ENCODE data around the gene NIT2.
"Not testable (repeated sequence)": the region's sequence is repeated elsewhere in the genome, so short reads cannot be mapped to it uniquely, and the experiment has no call there.

NIT2 gene

DNA sequence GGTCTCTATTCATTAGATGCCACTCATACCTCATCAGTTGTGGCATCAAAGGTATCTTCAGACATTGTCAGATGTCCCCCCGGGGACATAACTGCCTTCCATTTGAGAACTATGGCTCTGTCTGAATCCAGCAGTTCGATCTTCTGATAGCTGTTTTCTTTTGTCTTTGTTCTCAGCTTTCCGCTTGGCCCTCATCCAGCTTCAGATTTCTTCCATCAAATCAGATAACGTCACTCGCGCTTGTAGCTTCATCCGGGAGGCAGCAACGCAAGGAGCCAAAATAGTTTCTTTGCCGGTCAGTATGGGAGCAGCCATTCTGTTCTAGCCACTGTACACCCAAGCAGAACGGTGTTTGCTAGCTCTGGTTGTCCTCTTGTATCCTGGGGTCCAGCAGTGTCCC is 4.4 kb downstream of the NIT2 start:
- TF ChIP-seq, protein P1, sequence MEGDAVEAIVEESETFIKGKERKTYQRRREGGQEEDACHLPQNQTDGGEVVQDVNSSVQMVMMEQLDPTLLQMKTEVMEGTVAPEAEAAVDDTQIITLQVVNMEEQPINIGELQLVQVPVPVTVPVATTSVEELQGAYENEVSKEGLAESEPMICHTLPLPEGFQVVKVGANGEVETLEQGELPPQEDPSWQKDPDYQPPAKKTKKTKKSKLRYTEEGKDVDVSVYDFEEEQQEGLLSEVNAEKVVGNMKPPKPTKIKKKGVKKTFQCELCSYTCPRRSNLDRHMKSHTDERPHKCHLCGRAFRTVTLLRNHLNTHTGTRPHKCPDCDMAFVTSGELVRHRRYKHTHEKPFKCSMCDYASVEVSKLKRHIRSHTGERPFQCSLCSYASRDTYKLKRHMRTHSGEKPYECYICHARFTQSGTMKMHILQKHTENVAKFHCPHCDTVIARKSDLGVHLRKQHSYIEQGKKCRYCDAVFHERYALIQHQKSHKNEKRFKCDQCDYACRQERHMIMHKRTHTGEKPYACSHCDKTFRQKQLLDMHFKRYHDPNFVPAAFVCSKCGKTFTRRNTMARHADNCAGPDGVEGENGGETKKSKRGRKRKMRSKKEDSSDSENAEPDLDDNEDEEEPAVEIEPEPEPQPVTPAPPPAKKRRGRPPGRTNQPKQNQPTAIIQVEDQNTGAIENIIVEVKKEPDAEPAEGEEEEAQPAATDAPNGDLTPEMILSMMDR (IDR thresholded peaks at IDR 0.05; ENCODE audit: insufficient read depth, missing control alignments) = no peak
- FAIRE-seq (no peak), DNase-seq (ENCODE audit: insufficient read length, low spot score) (no peak)

DNA sequence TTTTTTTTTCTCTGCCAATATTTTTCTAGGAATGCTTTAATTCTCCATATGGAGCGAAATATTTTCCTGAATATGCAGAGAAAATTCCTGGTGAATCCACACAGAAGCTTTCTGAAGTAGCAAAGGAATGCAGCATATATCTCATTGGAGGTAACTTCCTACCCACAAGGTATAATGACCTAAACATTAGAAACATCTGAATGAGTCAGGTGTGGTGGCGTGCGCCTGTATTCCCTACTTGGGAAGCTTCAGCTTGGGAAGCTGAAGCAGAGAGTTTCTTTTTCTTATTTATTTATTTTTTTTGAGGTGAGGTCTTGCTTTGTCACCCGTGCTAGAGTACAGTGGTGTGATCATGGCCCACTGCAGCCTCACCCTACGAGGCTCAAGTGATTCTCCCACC is 5.2 kb downstream of the NIT2 start:
- FAIRE-seq (no peak), DNase-seq (ENCODE audit: insufficient read length, low spot score) (no peak)
- TF ChIP-seq, protein P1 (IDR thresholded peaks at IDR 0.05; ENCODE audit: insufficient read depth, missing control alignments) = no peak

DNA sequence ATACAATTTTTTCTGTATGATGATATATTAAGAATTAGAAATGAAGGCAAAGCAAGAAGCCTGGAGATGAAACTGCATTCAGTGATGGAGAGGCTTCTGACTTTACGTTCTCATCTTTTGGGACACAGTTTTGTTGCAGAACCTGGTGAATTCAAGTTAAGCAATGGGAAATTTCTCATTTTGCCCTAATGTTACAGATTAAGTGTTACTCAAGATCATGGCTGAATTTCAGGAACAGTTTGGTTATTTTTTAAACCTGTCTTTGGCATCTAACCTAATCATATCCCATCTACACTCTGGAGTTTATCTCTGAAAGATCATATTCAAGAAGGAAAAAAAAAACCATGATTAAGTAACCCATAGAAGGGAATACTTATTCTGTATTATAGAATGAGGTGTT is 6.0 kb downstream of the NIT2 start:
- TF ChIP-seq, protein P1 (IDR thresholded peaks at IDR 0.05; ENCODE audit: insufficient read depth, missing control alignments) = no peak
- FAIRE-seq (no peak), DNase-seq (ENCODE audit: insufficient read length, low spot score) (no peak)

GRCh38 chr3:100348727-100349126 is 14.2 kb downstream of the NIT2 start:
- TF ChIP-seq, protein P1 (IDR thresholded peaks at IDR 0.05; ENCODE audit: insufficient read depth, missing control alignments) = no peak
- FAIRE-seq = no peak
- no peak for DNase-seq (ENCODE audit: insufficient read length, low spot score)

DNA sequence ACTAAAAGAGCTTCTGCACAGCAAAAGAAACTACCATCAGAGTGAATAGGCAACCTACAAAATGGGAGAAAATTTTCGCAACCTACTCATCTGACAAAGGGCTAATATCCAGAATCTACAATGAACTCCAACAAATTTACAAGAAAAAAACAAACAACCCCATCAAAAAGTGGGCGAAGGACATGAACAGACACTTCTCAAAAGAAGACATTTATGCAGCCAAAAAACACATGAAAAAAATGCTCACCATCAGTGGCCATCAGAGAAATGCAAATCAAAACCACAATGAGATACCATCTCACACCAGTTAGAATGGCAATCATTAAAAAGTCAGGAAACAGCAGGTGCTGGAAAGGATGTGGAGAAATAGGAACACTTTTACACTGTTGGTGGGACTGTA is 17.2 kb downstream of the NIT2 start:
- DNase-seq (ENCODE audit: insufficient read length, low spot score); FAIRE-seq: not testable (repeated sequence)

GRCh38 chr3:100352296-100353231 is 18.0 kb downstream of the NIT2 start:
- TF ChIP-seq, protein P1 (IDR thresholded peaks at IDR 0.05; ENCODE audit: insufficient read depth, missing control alignments) = no peak
- DNase-seq (ENCODE audit: insufficient read length, low spot score) (no peak), FAIRE-seq (no peak)

DNA sequence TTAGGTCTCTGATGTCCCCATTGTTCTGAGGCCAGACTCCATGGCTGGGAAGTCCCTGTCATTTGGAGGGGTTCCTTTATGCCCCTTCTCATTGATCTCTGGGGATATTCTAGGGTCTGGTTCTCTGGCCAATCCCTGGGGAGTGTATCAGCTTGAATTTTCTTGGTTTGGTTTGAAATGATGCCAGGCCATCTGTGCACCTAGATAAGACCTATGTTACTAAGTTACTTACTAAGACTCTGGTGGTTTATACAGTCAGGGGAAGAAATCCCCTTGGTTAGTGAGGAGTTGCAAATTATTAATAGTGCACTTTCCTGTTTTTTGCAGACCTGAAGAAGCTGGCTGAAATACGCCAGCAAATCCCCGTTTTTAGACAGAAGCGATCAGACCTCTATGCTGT is 20.3 kb downstream of the NIT2 start:
- TF ChIP-seq, protein P1 (IDR thresholded peaks at IDR 0.05; ENCODE audit: insufficient read depth, missing control alignments) = no peak
- FAIRE-seq = no peak
- no peak for DNase-seq (ENCODE audit: insufficient read length, low spot score)

Measured in D721Med (cell line).